Endothelial cell of umbilical vein (primary cell): ENCODE measurements around the gene TUBB1. TPM values are rescaled to one million over a fixed set of nuclear protein-coding genes. Genes with fewer than 3 reads are reported as not detected.

ENCODE experiments used
- BruUV-seq: library from RNA; stranded (reverse); fragments of 400-500 nt; replicated peaks from 2 replicates; lab custom pipeline; 2021; lab: Mats Ljungman, UMichigan
- CTCF ChIA-PET: fragments of 300-600, 350-600 bp; sonication (Branson Sonifier 250); formaldehyde crosslinking; loops from one replicate; lab custom pipeline; 2021; ENCODE audit warnings: antibody characterized with exemption, inconsistent platforms; lab: Charles Lee
- POLR2A ChIA-PET: fragments of 300-600, 350-600 bp; sonication (Branson Sonifier 250); formaldehyde crosslinking; loops from one replicate; lab custom pipeline; 2021; ENCODE audit warnings: antibody characterized with exemption, inconsistent platforms; lab: Charles Lee
- DNase-seq: peaks from one replicate; pipeline ENCODE4 v3.0.0-alpha.2; 2011; ENCODE audit warnings: low read depth, low spot score
- FAIRE-seq: peaks from 2 replicates; lab custom pipeline; 2011; peaks lifted over from hg19 to GRCh38; lab: Jason Lieb, UNC
- H2AFZ ChIP-seq: 2 replicates; pipeline ENCODE4 v1.6.0; 2012; ENCODE audit warnings: low read depth, low read length, control low read depth, inconsistent platforms
- H3K27ac ChIP-seq: 2 replicates; pipeline ENCODE4 v1.5.1; 2011; ENCODE audit warnings: low read depth, mild to moderate bottlenecking, control low read depth, low read length, moderate library complexity; ENCODE audit not compliant: insufficient read depth
- H3K27me3 ChIP-seq, 2 experiments: 2 replicates each; pipeline versions ENCODE4 v1.6.0 to v1.6.1; 2011; ENCODE audit warnings: low read length in 2 of 2, mixed read lengths in 1 of 2; ENCODE audit not compliant: control insufficient read depth in 2 of 2, insufficient read depth in 2 of 2
- H3K36me3 ChIP-seq, 2 experiments: 2 replicates in 1 of 2; 3 replicates in 1 of 2; pipeline ENCODE4 v1.5.1; 2011; ENCODE audit warnings: low read length in 2 of 2, mild to moderate bottlenecking in 1 of 2, moderate library complexity in 1 of 2; ENCODE audit not compliant: control insufficient read depth in 2 of 2, insufficient read depth in 2 of 2; ENCODE audit errors: extremely low read depth in 1 of 2
- H3K4me1 ChIP-seq: 3 replicates; pipeline ENCODE4 v1.5.1; 2011; ENCODE audit warnings: mild to moderate bottlenecking, low read length; ENCODE audit not compliant: control insufficient read depth, insufficient read depth; ENCODE audit errors: extremely low read depth
- H3K4me2 ChIP-seq: 2 replicates; pipeline ENCODE4 v1.6.1; 2011; ENCODE audit warnings: low read length, control low read depth, mixed read lengths; ENCODE audit not compliant: insufficient read depth
- H3K4me3 ChIP-seq, 3 experiments: fragments of 200-600 bp in 1 of 3; sonication (generic), shearing (Covaris generic) in 1 of 3; replicated peaks in 1 of 3; 2 replicates each; pipeline ENCODE4 v1.5.1; 2011 to 2016; ENCODE audit warnings: control low read depth in 3 of 3, low read length in 3 of 3, mild to moderate bottlenecking in 2 of 3, inconsistent platforms in 1 of 3, low read depth in 1 of 3, moderate library complexity in 1 of 3; ENCODE audit not compliant: insufficient read depth in 1 of 3
- H3K79me2 ChIP-seq: 2 replicates; pipeline ENCODE4 v1.6.0; 2012; ENCODE audit warnings: low read length, inconsistent platforms; ENCODE audit not compliant: control insufficient read depth, insufficient read depth
- H3K9ac ChIP-seq: replicated peaks from 2 replicates; pipeline ENCODE3; 2011; ENCODE audit warnings: low read length, control low read depth; ENCODE audit not compliant: insufficient read depth; ENCODE audit errors: extremely low read depth
- H3K9me1 ChIP-seq: replicated peaks from 3 replicates; pipeline ENCODE4 v1.6.0; 2011; ENCODE audit warnings: mild to moderate bottlenecking, low read length; ENCODE audit not compliant: control insufficient read depth, insufficient read depth; ENCODE audit errors: extremely low read depth
- H3K9me3 ChIP-seq: replicated peaks from 2 replicates; pipeline ENCODE4 v1.5.1; 2012; ENCODE audit warnings: low read length, inconsistent platforms; ENCODE audit not compliant: control insufficient read depth, insufficient read depth
- H4K20me1 ChIP-seq: replicated peaks from 2 replicates; pipeline ENCODE3; 2011; ENCODE audit warnings: mild to moderate bottlenecking, low read length; ENCODE audit not compliant: control insufficient read depth, insufficient read depth; ENCODE audit errors: extremely low read depth
- EZH2 ChIP-seq: IDR thresholded peaks from 2 replicates; pipeline ENCODE4 v1.6.1; 2012; ENCODE audit warnings: borderline replicate concordance, low read depth, mild to moderate bottlenecking, moderate library complexity, low read length, inconsistent platforms; ENCODE audit not compliant: severe bottlenecking
- GATA2 ChIP-seq: IDR thresholded peaks from 2 replicates; pipeline ENCODE4 v1.7.0; 2011; ENCODE audit warnings: low read depth, mild to moderate bottlenecking, moderate library complexity, mixed read lengths, low read length; ENCODE audit not compliant: insufficient read length, insufficient read depth
- MAX ChIP-seq: IDR thresholded peaks from 2 replicates; pipeline ENCODE4 v1.6.1; 2011; ENCODE audit not compliant: insufficient read depth, insufficient read length
- POLR2A ChIP-seq: IDR thresholded peaks from 2 replicates; pipeline ENCODE4 v1.6.1; 2012; ENCODE audit warnings: low read depth, mild to moderate bottlenecking, control low read depth, low read length
- POLR2AphosphoS5 ChIP-seq: IDR thresholded peaks from 2 replicates; pipeline ENCODE4 v1.6.1; 2012; ENCODE audit warnings: low read depth, mild to moderate bottlenecking, control low read depth, low read length, moderate library complexity; ENCODE audit not compliant: insufficient read depth
- dilution Hi-C: fragments of 300-500 bp; cut with MboI; formaldehyde crosslinking; loops from one replicate; pipeline ENCODE4 v1.15.0; 2019; ENCODE audit warnings: low sequenced_read_pairs; ENCODE audit not compliant: extremely low pct_ligation_motif_present
- intact Hi-C: fragments of 100-400 bp; cut with micrococcal nuclease; formaldehyde crosslinking; loops from one replicate; pipeline ENCODE4 v1.10.0; 2022
- polyA plus RNA-seq, 4 experiments: library from polyadenylated mRNA; depleted of rRNA in 3 of 4; stranded (reverse) in 3 of 4; unstranded in 1 of 4; fragments of >200 nt; gene quantifications; 2 replicates each; pipeline versions ENCODE4 v1.2.1 to v1.2.3, GENCODE V29; 2011 to 2012; ENCODE audit warnings: missing spikeins in 1 of 4
- total RNA-seq: library from RNA; stranded (reverse); gene quantifications from 2 replicates; pipeline ENCODE4 v1.2.3, GENCODE V29; 2021

Gene TUBB1
- total and polyA plus RNA-seq, 2 donors (not counting 3 experiments of a cell fraction or from before 2014, with no cell fraction given) = 0.04 TPM; not detected in 1

GRCh38 chr20:58993332-58994248 is 25.6 kb upstream of the TUBB1 start:
- dilution Hi-C loops = no loop called here
- FAIRE-seq (no peak), DNase-seq (no peak)
- Histone ChIP-seq H3K36me3 (peaks cover 38 to 51% of the 10 kb centered on the region in 2 experiments), H4K20me1 (no peaks in the 10 kb centered on the region), H3K4me1 (no peaks in the 10 kb centered on the region), H3K27ac (no peak overlapping the region), H3K4me3 (no peak overlapping the region), H3K9ac (no peak overlapping the region), H3K27me3 (no peaks in the 10 kb centered on the region), H3K9me1 (no peaks in the 10 kb centered on the region), H3K79me2 (peaks cover 3% of the 10 kb centered on the region), H2AFZ (no peak overlapping the region), H3K9me3 (no peaks in the 10 kb centered on the region), H3K4me2 (no peak overlapping the region)
- ChIA-PET CTCF (interaction anchor here (0.8 to 1.3 kb wide), 2 partner anchors 123 to 512 kb away, joined by 4 read pairs; no protein-coding TSS in a partner anchor), POLR2A (no interaction called here)
- TF ChIP-seq POLR2AphosphoS5 = peak; percentile 39
- TF ChIP-seq MAX = no peak
- TF ChIP-seq POLR2A = peak; percentile 9
- TF ChIP-seq GATA2 = no peak
- no peak for TF ChIP-seq EZH2
- intact Hi-C loops = no loop called here
- no TSS peak for BruUV-seq
